Measurements from ENCODE around the gene CBARP.
"Not testable (repeated sequence)": the region's sequence is repeated elsewhere in the genome, so short reads cannot be mapped to it uniquely, and the experiment has no call there.

The CBARP gene

GRCh38 chr19:1248786-1249297 lies 11.0 kb upstream of the CBARP start:
- H3K4me3 ChIP-seq (ENCODE audit: low read depth, low read length) = peak overlapping the region; percentile 67
- DNase-seq (ENCODE audit: low read depth, low spot score) = no peak
- in situ Hi-C loops (cut with HindIII; ENCODE audit: low sequenced_read_pairs) = no loop called here
- TF ChIP-seq, protein P1, sequence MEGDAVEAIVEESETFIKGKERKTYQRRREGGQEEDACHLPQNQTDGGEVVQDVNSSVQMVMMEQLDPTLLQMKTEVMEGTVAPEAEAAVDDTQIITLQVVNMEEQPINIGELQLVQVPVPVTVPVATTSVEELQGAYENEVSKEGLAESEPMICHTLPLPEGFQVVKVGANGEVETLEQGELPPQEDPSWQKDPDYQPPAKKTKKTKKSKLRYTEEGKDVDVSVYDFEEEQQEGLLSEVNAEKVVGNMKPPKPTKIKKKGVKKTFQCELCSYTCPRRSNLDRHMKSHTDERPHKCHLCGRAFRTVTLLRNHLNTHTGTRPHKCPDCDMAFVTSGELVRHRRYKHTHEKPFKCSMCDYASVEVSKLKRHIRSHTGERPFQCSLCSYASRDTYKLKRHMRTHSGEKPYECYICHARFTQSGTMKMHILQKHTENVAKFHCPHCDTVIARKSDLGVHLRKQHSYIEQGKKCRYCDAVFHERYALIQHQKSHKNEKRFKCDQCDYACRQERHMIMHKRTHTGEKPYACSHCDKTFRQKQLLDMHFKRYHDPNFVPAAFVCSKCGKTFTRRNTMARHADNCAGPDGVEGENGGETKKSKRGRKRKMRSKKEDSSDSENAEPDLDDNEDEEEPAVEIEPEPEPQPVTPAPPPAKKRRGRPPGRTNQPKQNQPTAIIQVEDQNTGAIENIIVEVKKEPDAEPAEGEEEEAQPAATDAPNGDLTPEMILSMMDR (IDR thresholded peaks at IDR 0.05; ENCODE audit: low read depth, low read length) = peak; percentile 59

GRCh38 chr19:1248139-1248785 lies 10.5 kb upstream of the CBARP start, which contains the start of gene MIDN:
Gene MIDN (plus strand): TSS chr19:1248583. CDS start chr19:1250297, 1,714 bp downstream.
- in situ Hi-C loops (cut with HindIII; ENCODE audit: low sequenced_read_pairs) = no loop called here
- TF ChIP-seq, protein P1 (IDR thresholded peaks at IDR 0.05; ENCODE audit: low read depth, low read length) = peak; percentile 42
- peak; percentile 92 for DNase-seq (ENCODE audit: low read depth, low spot score)

GRCh38 chr19:1247748-1248138 lies 9.9 kb upstream of the CBARP start:
- no peak for DNase-seq (ENCODE audit: low read depth, low spot score)
- in situ Hi-C loops (cut with HindIII; ENCODE audit: low sequenced_read_pairs) = no loop called here
- TF ChIP-seq, protein P1 (IDR thresholded peaks at IDR 0.05; ENCODE audit: low read depth, low read length) = no peak
- peak overlapping the region; percentile 67 for H3K4me3 ChIP-seq (ENCODE audit: low read depth, low read length)

More at GRCh38 chr19:1248139-1248785, 10.5 kb upstream of the CBARP start, which contains the start of gene MIDN:
- peak within 1 kb of the TSS; percentile 67 for H3K4me3 ChIP-seq (ENCODE audit: low read depth, low read length)

DNA sequence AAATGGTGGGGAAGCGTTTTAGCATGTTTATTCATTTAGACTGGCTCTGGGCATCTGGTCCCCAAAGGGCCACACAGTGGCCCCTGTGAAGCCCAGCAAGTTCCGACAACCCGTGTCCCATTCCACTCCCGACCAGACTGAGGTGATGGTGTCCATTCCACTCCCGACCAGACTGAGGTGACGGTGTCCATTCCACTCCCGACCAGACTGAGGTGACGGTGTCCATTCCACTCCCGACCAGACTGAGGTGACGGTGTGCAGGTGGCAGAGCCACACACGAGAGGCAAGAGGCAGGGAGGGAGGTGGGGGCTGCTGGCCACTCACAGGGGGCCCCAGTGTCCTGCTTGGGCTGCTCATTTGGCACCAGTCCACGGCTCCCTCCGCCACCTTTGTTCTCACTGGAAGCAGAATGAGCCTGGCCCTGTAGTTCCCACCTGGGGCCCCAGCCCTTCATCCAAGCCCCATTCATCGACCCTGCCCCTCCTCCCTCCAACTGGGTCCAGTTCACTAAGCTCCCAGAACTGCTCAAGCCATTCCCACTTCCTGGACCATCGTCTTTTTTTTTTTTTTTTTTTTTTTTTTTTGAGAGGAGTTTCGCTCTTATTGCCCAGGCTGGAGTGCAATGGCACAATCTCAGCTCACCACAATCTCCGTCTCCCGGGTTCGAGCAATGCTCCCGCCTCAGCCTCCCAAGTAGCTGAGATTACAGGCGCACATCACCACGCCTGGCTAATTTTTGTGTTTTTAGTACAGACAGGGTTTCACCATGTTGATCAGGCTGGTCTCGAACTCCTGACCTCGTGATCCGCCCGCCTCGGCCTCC lies 8.7 kb upstream of the CBARP start:
- H3K4me3 ChIP-seq (ENCODE audit: low read depth, low read length); DNase-seq (ENCODE audit: low read depth, low spot score); in situ Hi-C loops (cut with HindIII; ENCODE audit: low sequenced_read_pairs): not testable (repeated sequence)

DNA sequence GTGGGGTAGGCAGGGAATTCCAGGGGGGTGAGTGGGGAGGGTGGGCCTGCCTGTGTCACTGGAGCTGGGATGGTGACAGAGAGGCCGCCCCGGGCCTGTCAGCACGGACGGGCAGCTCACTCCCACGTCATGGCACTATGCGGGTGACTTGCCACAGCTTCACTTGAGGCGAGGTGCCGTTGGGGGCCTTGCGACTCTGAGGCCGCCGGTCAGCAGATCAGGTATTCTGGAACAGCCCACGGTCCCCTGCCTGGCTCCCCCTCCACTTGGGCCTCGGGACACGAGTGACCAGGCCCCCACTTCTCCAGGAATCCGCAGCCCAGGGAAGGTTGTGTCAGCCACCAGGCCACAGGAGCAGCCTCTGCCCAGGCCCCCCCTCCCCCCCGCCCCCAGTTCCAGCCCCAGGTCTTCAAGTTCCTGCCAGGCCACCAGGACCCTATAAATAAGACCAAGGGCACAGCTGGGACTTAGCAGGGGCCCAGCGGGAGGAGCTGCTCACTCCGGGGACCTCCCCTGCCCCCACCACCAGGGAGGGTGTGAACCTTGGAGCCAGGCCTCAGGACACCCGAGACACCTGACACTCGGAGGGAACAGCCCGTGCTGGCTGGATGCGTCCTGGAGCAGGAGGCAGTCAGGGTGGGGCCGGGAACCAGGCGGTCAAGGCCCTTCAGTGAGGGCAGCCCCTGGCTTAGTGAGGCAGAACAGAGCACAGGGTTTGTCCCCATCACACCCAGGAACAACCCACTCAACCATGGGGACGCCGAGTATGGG lies 7.9 kb upstream of the CBARP start:
- in situ Hi-C loops (cut with HindIII; ENCODE audit: low sequenced_read_pairs) = no loop called here
- TF ChIP-seq, protein P1 (IDR thresholded peaks at IDR 0.05; ENCODE audit: low read depth, low read length) = no peak
- H3K4me3 ChIP-seq (ENCODE audit: low read depth, low read length) = no peak overlapping the region
- DNase-seq (ENCODE audit: low read depth, low spot score) = no peak

GRCh38 chr19:1244693-1245451 lies 7.1 kb upstream of the CBARP start:
- no peak overlapping the region for H3K4me3 ChIP-seq (ENCODE audit: low read depth, low read length)
- no peak for DNase-seq (ENCODE audit: low read depth, low spot score)
- TF ChIP-seq, protein P1 (IDR thresholded peaks at IDR 0.05; ENCODE audit: low read depth, low read length) = no peak
- in situ Hi-C loops (cut with HindIII; ENCODE audit: low sequenced_read_pairs) = no loop called here
